ENCODE data around the gene RAB3B. TPM values are rescaled to one million over a fixed set of nuclear protein-coding genes. Genes with fewer than 3 reads are reported as not detected.
"Not testable (repeated sequence)": the region's sequence is repeated elsewhere in the genome, so short reads cannot be mapped to it uniquely, and the experiment has no call there.

RAB3B gene
- total RNA-seq, 3 donors from 2014 or later: 3.5 to 5.6 (median 3.6) TPM

DNA sequence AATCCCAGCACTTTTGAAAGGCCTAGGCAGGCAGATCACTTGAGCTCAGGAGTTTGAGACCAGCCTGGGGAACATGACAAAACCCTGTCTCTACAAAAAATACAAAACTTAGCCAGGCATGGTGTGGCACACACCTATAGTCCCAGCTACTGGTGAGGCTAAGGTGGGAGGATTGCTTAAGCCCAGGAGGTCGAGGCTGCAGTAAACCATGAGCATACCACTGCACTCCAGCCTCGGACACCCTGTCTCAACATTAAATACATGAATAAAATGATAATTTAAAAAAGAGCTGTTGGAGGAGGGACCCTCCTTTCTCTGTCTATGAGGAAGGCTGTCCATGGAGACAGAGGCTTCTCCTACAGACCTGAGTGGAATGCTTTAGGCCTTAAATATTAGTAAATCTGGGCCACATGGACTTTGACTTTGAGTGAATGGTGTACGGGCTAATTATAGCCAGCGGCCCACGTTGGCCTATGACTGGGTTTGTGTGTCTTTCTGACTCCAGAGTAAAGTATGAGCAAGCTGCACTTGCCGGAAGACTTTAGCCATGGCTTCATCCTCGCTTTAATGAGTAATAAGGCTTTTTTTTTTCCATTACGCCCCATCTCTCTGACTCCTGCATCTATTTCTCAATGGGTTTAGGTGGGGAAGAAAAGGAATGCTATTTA is 21.3 kb downstream of the RAB3B start:
- TF ChIP-seq, protein P1, sequence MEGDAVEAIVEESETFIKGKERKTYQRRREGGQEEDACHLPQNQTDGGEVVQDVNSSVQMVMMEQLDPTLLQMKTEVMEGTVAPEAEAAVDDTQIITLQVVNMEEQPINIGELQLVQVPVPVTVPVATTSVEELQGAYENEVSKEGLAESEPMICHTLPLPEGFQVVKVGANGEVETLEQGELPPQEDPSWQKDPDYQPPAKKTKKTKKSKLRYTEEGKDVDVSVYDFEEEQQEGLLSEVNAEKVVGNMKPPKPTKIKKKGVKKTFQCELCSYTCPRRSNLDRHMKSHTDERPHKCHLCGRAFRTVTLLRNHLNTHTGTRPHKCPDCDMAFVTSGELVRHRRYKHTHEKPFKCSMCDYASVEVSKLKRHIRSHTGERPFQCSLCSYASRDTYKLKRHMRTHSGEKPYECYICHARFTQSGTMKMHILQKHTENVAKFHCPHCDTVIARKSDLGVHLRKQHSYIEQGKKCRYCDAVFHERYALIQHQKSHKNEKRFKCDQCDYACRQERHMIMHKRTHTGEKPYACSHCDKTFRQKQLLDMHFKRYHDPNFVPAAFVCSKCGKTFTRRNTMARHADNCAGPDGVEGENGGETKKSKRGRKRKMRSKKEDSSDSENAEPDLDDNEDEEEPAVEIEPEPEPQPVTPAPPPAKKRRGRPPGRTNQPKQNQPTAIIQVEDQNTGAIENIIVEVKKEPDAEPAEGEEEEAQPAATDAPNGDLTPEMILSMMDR (IDR thresholded peaks at IDR 0.05): no peak
- ATAC-seq (peak; percentile 10), DNase-seq (no peak)
- intact Hi-C loops (cut with DNase I, micrococcal nuclease): no loop called here
- H3K4me3 ChIP-seq: no peak overlapping the region
- no peaks in the 10 kb centered on the region for H3K4me1 ChIP-seq (ENCODE audit: low read depth)
- no peaks in the 10 kb centered on the region for H3K36me3 ChIP-seq (ENCODE audit: low read depth)
- H3K9me3 ChIP-seq: no peaks in the 10 kb centered on the region

DNA sequence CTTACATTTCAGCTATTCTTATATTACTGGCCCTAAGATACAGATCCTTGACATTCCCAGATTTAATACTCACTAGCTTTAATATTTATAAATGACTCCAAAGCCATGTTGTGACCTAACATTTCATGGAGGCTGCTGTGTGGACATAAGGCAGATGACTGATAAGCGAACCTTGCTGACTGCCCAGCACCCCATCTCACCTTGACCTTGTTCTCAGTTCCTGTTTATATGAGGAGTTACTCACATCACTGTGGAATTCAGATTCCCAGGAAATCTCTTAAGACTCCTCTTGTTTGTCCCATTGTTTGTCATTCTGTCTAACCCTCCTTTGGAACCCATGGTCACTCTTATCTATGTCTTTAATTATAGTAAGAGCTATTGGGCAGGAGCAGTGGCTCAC is 21.9 kb downstream of the RAB3B start:
- ATAC-seq: no peak
- TF ChIP-seq, protein P1 (IDR thresholded peaks at IDR 0.05): no peak
- Histone ChIP-seq H3K4me1 (ENCODE audit: low read depth) (no peaks in the 10 kb centered on the region), H3K4me3 (no peak overlapping the region), H3K9me3 (no peaks in the 10 kb centered on the region), H3K36me3 (ENCODE audit: low read depth) (no peaks in the 10 kb centered on the region)
- intact Hi-C loops (cut with DNase I, micrococcal nuclease): no loop called here
- no peak for DNase-seq

DNA sequence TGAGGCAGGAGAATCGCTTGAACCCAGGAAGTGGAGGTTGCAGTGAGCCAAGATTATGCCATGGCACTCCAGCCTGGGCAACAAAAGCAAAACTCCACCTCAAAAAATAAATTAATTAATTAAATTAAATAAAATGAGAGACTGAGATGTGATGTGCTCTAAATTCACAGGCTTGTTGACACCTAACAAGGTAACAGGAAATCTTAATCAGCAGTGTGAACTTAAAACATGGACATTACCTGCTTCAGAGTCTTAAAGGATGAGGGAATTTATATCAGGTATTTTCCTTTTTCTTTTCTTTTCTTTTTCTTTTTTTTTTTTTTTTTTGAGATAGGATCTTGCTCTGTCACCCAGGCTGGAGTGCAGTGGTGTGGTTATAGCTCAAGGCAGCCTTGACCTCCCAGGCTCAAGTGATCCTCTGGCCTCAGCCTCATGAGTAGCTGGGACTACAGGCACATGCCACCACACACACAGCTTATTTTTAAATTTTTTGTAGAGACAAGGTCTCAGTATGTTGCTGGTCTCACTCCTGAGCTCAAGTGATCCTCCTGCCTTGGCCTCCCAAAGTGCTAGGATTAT is 23.2 kb downstream of the RAB3B start:
- ATAC-seq; H3K4me3 ChIP-seq; H3K9me3 ChIP-seq; DNase-seq; H3K4me1 ChIP-seq (ENCODE audit: low read depth); intact Hi-C loops (cut with DNase I, micrococcal nuclease); H3K36me3 ChIP-seq (ENCODE audit: low read depth): not testable (repeated sequence)

DNA sequence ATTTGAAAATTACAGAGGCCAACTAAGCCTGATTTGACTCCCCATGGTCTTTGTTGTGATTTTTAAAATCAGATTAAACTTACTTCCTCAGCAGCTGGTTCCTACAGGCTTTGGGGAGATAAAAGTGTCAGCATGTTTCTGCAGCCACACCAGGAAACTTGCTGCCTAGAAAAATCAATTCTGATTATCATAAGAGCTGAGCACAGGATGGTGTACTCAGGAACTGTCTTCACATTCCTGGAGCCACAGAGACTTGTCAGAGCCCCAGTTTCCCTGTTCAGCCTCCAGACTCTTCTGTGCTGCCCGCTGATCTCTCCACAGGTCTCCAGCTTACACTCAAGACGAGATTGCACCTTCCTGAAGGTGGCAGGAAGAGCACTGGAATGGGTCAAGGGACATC is 23.9 kb downstream of the RAB3B start:
- DNase-seq (no peak), ATAC-seq (no peak)
- intact Hi-C loops (cut with DNase I, micrococcal nuclease): no loop called here
- no peak overlapping the region for H3K4me3 ChIP-seq
- TF ChIP-seq, protein P1 (IDR thresholded peaks at IDR 0.05): no peak
- no peaks in the 10 kb centered on the region for H3K9me3 ChIP-seq
- no peaks in the 10 kb centered on the region for H3K4me1 ChIP-seq (ENCODE audit: low read depth)
- H3K36me3 ChIP-seq (ENCODE audit: low read depth): no peaks in the 10 kb centered on the region

DNA sequence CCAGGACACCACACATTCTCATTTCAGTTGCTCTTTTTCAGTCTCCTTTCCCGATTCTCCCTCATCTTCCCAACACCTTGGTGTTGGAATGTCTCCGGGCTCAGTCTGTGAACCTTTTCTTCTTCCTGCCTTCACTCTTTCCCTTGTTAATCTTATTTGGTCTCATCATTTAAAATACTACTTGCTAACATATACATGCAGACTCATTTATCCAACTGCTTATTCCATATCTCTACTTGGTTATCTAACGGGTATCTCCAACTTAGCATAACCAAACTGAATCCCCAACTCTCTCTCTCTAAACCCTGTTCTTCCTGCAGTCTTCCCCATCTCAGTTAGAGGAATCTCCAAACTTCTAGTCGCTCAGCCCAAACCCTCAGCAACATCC is 26.2 kb downstream of the RAB3B start:
- TF ChIP-seq, protein P1 (IDR thresholded peaks at IDR 0.05): no peak
- ATAC-seq: no peak

DNA sequence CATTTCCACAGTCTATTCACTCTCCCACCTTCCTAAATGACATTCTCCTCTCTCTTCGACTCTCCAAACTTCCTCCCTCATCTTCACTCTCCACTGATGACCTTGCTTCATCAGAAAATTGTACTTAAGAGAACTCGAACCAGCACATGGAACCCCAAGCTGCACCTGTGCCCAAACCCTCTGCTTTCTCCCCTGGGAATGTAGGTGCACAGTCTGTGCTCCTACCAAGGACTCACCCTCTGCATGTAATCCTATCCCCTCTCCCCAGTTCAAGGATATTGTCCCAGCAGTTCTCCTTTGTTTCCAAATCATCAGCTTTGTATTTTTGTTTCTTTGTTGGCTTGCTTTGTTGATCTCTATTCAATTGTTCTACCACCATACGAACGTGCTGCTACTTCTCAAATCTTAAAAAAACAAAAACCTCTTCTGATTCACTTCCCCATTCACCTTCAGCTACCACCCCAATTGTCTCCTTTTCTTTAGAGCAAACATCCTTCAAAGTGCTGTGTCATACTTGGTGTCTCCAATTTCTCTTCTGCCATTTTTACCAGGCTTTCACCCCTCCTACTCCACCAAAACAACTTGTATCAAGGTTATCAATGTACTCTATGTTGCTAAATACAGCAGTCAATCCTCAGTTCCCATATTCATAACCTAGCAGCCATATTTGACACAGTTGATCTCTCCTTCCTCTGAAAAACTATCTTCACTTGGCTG is 26.8 kb downstream of the RAB3B start:
- no peaks in the 10 kb centered on the region for H3K4me1 ChIP-seq (ENCODE audit: low read depth)
- DNase-seq: no peak
- no peak overlapping the region for H3K4me3 ChIP-seq
- TF ChIP-seq, protein P1 (IDR thresholded peaks at IDR 0.05): no peak
- no peak for ATAC-seq
- H3K36me3 ChIP-seq (ENCODE audit: low read depth): no peaks in the 10 kb centered on the region
- H3K9me3 ChIP-seq: no peaks in the 10 kb centered on the region
- intact Hi-C loops (cut with DNase I, micrococcal nuclease): no loop called here

More for the DNA sequence above, 26.2 kb downstream of the RAB3B start:
- Histone ChIP-seq H3K4me3 (no peak overlapping the region), H3K36me3 (ENCODE audit: low read depth) (no peaks in the 10 kb centered on the region), H3K9me3 (no peaks in the 10 kb centered on the region), H3K4me1 (ENCODE audit: low read depth) (no peaks in the 10 kb centered on the region)
- DNase-seq: no peak
- intact Hi-C loops (cut with DNase I, micrococcal nuclease): no loop called here
